Activated CD4-positive, alpha-beta T cell treated with anti-CD3 and anti-CD28 coated beads, Interleukin-2, amount 50 U/mL, for 48 hours (primary cell): ENCODE data around the gene SLC41A3.
A peak's percentile ranks its signal among the peaks of the same experiment; 100 is the strongest.
"Not testable (repeated sequence)": the region's sequence is repeated elsewhere in the genome, so short reads cannot be mapped to it uniquely, and the experiment has no call there.

Experiments used
- DNase-seq, 2 experiments: peaks; one replicate each; pipeline ENCODE4 v3.0.0-alpha.2; 2020

The SLC41A3 gene

DNA sequence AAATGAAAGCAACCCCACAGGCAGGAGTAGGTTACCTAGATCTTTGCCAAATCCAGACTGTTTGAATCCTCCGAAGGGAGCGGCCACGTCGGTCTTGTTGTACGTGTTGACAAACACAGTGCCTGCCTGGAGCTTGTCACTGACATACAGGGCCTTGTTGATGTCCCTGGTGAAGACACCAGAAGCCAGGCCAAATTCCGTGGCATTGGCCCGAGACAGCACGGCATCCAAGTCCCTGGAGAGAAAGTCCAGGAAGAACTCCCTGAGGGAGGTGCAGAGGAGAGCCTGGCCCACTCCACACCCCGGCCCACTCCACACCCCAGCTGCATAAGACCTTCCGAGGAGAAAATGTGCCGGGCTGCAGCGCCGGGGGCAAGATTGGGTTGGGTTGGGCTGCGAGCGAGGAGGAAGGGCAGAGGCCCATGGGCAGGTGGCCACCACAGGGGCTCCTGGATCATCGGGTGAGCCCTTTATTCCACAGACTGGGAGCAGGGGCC, 21.8 kb upstream of the SLC41A3 start:
- no peak for DNase-seq

DNA sequence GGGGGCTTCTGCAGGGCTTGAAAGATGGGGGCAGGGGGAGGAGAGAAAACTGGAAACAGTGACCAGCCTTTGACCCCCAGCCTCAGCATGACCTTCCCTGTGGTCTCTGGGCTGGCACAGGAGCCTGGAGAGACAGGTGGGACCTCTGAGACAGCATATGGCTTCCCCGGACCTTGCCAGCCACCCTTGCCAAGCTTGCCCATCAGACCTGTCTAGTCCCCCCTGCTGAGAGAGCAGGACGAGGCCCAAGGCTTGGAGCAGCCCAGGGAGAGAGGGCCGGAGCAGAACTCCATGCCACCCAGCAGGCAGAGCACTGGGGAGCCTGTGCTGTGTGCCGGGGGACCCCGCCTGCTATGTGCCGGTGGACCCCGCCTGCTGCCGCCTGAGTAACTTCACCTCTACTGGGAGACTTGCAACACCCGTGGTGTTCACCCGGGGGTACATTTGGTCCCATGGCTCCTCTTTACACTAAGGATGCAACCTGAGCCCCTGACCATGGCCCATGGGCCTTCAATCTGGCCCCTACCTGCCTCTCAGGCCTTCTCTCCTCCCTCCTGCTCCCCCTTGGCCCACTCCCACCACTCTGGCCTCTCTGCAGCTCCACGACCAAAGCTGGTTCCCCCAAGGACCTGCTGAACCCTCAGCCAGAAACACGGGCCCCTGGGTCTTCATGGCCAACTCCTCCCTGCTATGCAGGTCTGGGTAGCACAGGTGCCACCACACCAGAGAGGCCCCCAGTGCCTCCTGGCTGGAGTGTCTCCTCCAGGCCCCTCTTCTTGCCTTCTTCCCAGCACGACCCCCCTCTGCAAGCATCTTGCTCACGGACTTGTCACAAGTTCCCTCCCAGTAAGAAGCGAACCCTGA, 21.1 kb upstream of the SLC41A3 start:
- no peak for DNase-seq

DNA sequence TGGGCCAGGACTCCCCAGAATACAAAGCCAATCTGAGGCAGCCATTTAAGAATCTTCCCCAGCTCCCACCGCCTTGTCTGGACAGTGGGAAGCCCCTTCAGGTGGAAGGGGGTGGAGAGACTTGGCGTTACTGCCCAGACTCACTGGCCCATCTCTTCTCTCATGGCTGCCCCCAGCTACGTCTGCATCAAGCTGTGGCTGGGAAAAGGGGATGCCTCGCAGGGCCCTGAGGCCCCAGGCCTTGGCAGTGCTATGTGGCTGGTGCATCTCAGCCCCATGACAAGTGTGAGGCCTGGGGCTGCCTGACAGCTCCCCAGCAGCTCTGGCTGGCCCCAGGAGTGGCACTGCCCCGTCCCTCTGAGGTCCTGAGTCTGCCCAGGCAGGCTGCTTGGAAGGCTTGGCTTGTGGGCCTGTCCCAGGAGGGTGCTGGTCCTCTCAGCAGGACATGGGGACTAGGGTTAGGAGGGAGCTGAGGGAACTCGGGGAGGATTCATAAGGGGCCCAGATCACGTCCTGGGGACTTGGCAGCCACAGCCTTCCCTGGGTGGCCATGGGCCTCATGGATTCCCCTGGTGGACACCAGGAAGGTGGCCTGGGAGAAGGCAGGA, 20.2 kb upstream of the SLC41A3 start:
- no peak for DNase-seq

GRCh38 chr3:126103121-126104027, 19.4 kb upstream of the SLC41A3 start:
- DNase-seq, result no peak

DNA sequence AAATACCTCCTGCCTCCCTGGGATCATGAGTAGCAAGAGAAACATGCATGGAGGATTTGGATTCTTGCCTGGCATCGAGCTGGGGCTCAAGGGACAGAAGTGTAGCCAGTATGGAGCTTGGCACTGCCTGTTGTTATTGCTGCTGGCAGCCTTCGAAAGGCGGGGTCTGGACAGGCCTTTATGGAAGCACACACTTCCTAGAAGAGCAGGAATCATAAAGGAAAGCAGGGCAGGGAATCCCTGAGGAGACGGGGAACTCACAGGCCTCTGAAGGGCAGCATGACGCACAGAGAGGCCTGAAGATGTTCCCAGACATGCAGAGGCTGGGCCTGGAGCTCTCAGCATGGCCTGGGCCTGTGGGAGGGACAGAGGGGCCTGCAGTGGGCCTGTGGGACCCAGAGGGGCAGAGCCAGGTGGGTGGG, 18.6 kb upstream of the SLC41A3 start:
- DNase-seq, result no peak

GRCh38 chr3:126102011-126102410, 18.1 kb upstream of the SLC41A3 start:
- no peak for DNase-seq

GRCh38 chr3:126101521-126101982, 17.6 kb upstream of the SLC41A3 start:
- DNase-seq, result no peak

- no peak for DNase-seq
Observed at GRCh38 chr3:126100634-126101301, 16.8 kb upstream of the SLC41A3 start.

- DNase-seq, result no peak
Observed at GRCh38 chr3:126100269-126100633, 16.3 kb upstream of the SLC41A3 start.

- no peak for DNase-seq
Observed at GRCh38 chr3:126098391-126098858, 14.5 kb upstream of the SLC41A3 start.

DNA sequence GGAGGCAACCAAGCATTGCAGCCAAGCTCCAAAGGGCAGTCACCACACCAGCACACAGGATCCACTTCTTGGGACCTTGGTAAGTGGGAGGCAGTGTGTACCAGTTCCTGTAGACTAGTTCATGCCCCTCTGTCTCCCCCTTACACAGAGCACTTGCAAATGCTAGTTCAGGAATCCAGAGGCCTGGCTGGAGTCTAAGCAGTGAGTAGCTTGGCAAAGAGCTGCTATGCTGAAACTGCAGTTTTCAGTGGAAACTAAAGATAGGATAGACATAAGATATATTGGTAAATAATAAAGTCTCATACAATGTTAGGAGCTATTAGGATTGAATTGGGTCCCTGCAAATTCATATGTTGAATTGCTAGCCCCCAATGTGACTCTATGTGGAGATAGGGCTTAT, 13.9 kb upstream of the SLC41A3 start:
- no peak for DNase-seq

DNA sequence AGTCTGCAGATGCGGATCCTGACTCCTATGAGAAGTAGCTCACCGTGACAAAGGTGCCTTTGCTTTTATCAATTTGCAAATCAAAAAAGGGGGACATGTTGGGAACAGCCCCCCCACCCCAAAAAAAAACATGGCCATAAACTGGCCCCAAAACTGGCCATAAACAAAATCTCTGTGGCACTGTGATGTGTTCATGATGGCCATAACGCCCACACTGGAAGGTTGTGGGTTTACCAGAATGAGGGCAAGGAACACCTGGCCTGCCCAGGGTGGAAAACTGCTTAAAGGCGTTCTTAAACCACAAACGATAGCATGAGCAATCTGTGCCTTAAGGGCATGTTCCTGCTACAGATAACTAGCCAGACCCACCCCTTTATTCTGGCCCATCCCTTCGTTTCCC, 12.3 kb upstream of the SLC41A3 start:
- not testable (repeated sequence) for DNase-seq

- not testable (repeated sequence) for DNase-seq
Observed at GRCh38 chr3:126092128-126092527, 8.2 kb upstream of the SLC41A3 start.

GRCh38 chr3:126087552-126088175, 3.7 kb upstream of the SLC41A3 start:
- no peak for DNase-seq

- DNase-seq, result peak in 1 of 2 experiments; percentile 32
Observed at GRCh38 chr3:126085841-126086240, 1.9 kb upstream of the SLC41A3 start.

DNA sequence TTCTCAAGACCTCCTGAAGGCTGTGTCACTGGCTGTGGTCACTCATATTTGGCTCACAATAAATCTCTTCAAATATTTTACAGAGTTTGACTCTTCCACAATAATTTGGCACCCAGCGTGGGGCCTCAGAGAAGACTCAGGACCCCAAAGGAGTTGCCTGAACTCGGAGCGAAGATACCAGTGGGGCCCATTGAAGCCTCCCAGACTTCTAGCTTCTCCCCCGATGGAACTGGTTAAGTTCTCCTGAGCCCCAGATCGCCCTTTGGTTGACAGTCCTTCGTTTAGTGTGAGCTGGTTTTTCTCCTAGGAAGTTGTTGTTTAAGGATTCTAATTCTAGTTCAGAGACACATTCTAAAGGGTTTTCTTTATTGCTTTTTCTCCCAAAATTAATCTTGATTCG, 1.4 kb upstream of the SLC41A3 start:
- DNase-seq, result no peak

DNA sequence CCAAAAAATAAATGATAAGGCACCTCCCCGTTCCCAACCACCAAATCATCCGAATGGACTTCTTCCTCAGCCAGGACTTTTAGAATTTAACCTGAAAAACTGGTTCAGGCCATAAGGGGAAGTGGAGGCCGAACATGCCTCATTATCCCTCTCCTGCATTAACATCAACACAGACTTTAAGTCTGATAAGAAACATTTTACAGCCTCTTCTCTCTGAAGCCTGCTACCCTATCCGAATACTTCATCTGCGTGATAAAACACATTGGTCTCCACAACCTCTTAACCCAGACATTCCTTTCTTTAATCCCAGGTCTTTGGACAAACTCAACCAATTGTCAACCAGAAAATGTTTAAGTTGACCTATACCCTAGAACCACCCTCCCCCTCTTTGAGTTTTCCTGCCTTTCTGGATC, 850 bp upstream of the SLC41A3 start:
- no peak for DNase-seq

- peak in 1 of 2 experiments; percentile 49 for DNase-seq
Observed at GRCh38 chr3:126083511-126083912, 412 bp downstream of the SLC41A3 start.

DNA sequence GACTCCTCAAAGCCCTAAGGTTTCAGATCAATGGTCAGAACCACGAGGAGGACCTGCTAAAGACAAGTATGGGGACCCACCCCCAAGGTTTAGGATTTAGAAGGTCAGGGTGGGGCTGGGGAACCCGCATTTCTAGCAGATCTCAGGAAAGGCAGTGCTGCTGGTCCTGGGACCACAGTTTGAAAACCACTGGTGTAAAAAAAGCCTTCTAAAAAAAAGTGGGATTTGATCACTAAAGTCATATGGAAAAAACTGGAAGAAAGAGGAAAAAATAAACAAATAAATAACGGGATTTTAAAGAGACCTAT, 832 bp downstream of the SLC41A3 start:
- DNase-seq, result peak in 1 of 2 experiments; percentile 6

DNA sequence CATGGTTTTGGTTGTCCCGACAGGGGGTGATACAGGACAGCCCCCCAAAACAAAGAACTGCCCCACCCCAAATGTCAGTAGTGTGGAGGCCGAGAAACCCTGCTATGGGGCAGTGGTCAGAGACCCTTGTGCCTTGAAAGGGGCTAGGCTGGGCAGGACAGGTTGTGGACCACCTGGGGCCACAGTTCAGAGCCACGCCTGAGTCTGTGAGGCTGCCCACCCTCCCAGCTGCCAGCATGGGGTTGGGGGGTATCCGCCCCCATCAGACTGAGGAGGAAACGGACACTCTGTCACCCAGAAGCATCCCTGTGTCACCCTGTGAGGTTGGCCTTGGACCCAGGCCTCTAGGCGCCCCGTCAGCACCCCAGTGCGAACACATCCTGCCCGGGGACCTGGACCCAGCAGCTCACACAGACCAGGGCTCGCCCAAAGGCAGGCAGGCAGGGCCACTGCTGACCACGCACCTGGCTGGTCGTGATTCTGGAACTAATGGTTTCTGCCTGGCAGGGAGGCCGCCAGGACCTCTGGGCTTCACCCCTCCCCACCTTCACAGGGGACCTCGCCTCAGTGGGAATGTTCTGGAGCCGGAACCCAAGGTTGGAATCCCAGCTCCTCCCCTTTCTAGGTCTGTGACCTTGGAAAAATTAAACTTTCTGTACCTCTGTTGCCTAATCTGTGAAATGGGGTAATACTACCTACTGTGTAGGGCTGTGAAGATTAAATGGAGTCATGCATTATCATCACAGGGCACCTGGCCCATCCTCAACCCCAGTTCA, 1.4 kb downstream of the SLC41A3 start:
- DNase-seq, result no peak
